ENCODE measurements around the gene IMPA2. TPM values are rescaled to one million over a fixed set of nuclear protein-coding genes. Genes with fewer than 3 reads are reported as not detected.
"Not testable (repeated sequence)": the region's sequence is repeated elsewhere in the genome, so short reads cannot be mapped to it uniquely, and the experiment has no call there.

The IMPA2 gene
- total RNA-seq, 1 donor from 2014 or later = 10.9 TPM

DNA sequence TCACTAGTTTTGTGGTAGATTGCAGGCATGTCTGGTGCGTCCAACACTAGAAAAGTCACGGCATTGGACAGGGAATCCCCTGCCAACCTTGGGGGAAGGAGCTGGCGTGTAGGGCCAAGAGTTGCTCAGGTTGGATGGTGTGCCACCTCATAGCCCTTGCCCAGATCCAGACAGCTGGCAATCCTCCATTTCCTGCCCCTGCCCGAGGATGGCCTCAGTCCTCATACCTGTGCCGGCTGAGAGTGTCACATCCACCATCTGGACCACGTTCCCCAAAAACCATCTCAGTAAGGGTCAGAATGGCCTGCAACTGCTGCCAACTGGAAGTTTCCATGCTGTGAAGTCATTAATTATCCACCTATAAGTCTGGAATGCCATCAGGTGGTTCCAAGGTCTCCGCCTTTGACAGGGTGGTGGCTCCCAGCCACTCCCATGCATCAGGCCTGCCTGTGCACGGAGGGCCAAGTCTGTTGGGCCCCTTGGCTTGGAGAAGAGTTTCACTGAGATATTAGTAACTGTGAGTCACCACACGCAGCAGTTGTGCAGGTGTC, 55.0 kb downstream of the IMPA2 start:
- no peaks in the 10 kb centered on the region for H3K9me3 Mint-ChIP-seq (ENCODE audit: low read depth)
- TF ChIP-seq CTCF (IDR thresholded peaks at IDR 0.05) = no peak
- no peak overlapping the region for H3K4me3 Mint-ChIP-seq (ENCODE audit: unreplicated experiment)
- no peak overlapping the region for H3K27ac Mint-ChIP-seq (ENCODE audit: unreplicated experiment)
- H3K36me3 Mint-ChIP-seq (ENCODE audit: low read depth) = no peaks in the 10 kb centered on the region
- DNase-seq (ENCODE audit: low spot score) = no peak
- peaks cover 28% of the 10 kb centered on the region for H3K4me1 Mint-ChIP-seq (ENCODE audit: low read depth)
- no peaks in the 10 kb centered on the region for H3K27me3 Mint-ChIP-seq (ENCODE audit: low read depth)

DNA sequence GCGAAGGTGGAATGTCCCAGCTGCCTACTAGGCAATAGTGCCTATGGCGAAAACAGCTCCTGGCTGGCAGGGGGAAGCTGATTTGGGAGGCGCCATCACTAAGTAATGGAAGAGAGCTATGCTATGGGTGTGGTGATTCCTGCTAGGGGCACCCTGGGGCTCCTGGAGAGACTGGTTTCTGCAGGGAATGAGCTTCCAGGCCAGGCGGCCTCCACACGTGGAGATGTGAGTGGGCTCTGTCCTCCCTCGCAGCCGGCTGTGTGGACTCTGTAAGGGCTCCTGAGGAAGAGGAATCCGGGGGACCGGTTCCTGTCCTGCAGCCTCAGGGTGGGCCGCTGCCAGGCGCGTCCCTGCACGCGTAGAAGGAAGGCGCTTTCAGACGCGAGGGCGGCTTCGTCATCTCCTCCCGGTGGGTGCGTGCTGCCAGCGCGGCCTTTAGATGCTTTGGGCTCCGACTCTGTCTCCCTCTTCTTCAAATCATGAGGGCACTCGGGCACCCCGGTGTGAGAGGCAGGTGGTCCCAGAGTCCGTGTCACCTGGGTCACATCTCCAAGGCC, 56.9 kb downstream of the IMPA2 start:
- DNase-seq (ENCODE audit: low spot score) = no peak
- peaks cover 28% of the 10 kb centered on the region for H3K4me1 Mint-ChIP-seq (ENCODE audit: low read depth)
- H3K9me3 Mint-ChIP-seq (ENCODE audit: low read depth) = no peaks in the 10 kb centered on the region
- no peaks in the 10 kb centered on the region for H3K27me3 Mint-ChIP-seq (ENCODE audit: low read depth)
- TF ChIP-seq CTCF (IDR thresholded peaks at IDR 0.05) = no peak
- no peak overlapping the region for H3K27ac Mint-ChIP-seq (ENCODE audit: unreplicated experiment)
- H3K4me3 Mint-ChIP-seq (ENCODE audit: unreplicated experiment) = peak overlapping the region; percentile 55
- no peaks in the 10 kb centered on the region for H3K36me3 Mint-ChIP-seq (ENCODE audit: low read depth)

DNA sequence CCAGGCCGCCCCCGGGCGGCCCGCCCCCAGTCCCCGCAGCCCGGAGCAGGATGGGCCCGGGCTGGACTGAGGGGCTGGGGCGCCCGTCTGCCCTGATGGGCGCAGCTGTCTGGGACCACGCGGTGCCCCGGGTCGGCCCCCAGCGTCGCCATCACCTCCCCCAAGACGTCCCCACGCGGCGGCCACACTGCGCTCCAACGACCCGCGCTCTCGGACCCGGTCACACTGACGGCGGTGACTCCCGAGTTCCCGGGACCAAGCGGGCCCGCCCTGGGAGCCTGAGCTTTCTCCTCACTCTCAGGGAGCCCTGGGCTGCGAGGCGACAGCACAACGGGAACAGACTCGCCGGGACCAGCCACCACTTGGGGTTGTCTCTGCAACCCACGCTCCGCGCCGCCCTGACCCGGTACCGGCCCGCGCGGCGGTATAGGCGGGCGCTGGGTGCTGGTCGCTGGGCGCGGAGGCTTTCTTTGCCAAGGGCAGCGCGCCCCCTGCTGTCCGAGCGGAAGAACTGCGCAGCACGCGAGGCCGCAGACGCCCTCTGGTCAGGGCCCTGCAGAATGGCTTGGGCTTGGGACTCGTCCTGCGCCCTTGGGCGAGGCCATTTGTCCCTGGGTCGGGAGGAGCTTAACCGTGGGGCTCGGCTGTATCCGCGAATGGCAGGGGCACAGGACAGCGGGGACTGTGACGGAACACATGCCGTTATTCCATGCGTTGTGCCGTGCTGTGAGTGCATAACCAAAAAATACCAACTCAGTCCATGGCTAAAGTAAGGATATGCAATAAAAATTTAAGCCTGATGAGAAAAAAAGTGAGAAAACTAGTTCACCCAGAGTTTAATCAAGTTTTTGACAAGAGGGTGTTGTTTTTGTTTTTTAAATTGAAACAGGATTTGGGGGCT, 57.6 kb downstream of the IMPA2 start:
- no peaks in the 10 kb centered on the region for H3K9me3 Mint-ChIP-seq (ENCODE audit: low read depth)
- peak; percentile 86 for DNase-seq (ENCODE audit: low spot score)
- peak overlapping the region; percentile 17 for H3K27ac Mint-ChIP-seq (ENCODE audit: unreplicated experiment)
- H3K4me1 Mint-ChIP-seq (ENCODE audit: low read depth) = peaks cover 23% of the 10 kb centered on the region
- TF ChIP-seq CTCF (IDR thresholded peaks at IDR 0.05) = peak; percentile 99
- H3K27me3 Mint-ChIP-seq (ENCODE audit: low read depth) = no peaks in the 10 kb centered on the region
- peak overlapping the region; percentile 71 for H3K4me3 Mint-ChIP-seq (ENCODE audit: unreplicated experiment)
- H3K36me3 Mint-ChIP-seq (ENCODE audit: low read depth) = no peaks in the 10 kb centered on the region

GRCh38 chr18:12039540-12039930, 58.2 kb downstream of the IMPA2 start:
- H3K4me3 Mint-ChIP-seq (ENCODE audit: unreplicated experiment); H3K27me3 Mint-ChIP-seq (ENCODE audit: low read depth); H3K9me3 Mint-ChIP-seq (ENCODE audit: low read depth); DNase-seq (ENCODE audit: low spot score); H3K27ac Mint-ChIP-seq (ENCODE audit: unreplicated experiment); H3K36me3 Mint-ChIP-seq (ENCODE audit: low read depth): not testable (repeated sequence)
- peaks cover 23% of the 10 kb centered on the region for H3K4me1 Mint-ChIP-seq (ENCODE audit: low read depth)

- H3K4me1 Mint-ChIP-seq (ENCODE audit: low read depth) = peaks cover 23% of the 10 kb centered on the region
- H3K9me3 Mint-ChIP-seq (ENCODE audit: low read depth) = no peaks in the 10 kb centered on the region
- peak overlapping the region; percentile 84 for H3K27ac Mint-ChIP-seq (ENCODE audit: unreplicated experiment)
- no peaks in the 10 kb centered on the region for H3K27me3 Mint-ChIP-seq (ENCODE audit: low read depth)
- no peaks in the 10 kb centered on the region for H3K36me3 Mint-ChIP-seq (ENCODE audit: low read depth)
- no peak for DNase-seq (ENCODE audit: low spot score)
- no peak overlapping the region for H3K4me3 Mint-ChIP-seq (ENCODE audit: unreplicated experiment)
- TF ChIP-seq CTCF (IDR thresholded peaks at IDR 0.05) = no peak
These were observed 60.3 kb downstream of the IMPA2 start for GRCh38 chr18:12041561-12041960.

Measured in chondrocyte (in vitro differentiated cells).